ENCODE results near the gene C1QL2. TPM values are rescaled to one million over a fixed set of nuclear protein-coding genes. Genes with fewer than 3 reads are reported as not detected.

C1QL2 gene
- polyA plus RNA-seq, 2 of the 4 experiments (the other 2 are of a cell fraction): not detected

DNA sequence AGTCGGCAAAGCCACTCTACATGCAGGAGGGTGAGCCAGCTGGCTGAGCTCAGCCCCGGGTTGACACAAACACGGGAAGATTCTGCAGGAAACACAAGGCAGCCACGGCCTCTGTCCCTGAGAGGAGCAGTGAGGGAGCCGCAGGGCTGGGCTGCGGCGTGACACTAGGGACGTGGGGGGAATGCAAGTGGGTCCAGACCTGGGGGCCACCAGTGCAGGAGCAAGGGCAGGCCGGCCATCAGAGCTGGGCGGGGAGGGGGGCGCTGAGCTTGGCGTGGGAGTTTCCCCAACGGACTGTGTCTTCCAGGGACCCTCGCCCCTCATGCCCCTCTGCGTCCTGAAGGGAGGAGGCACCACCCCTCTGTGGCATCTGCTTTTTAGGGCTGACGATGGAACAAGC, 12.0 kb upstream of the C1QL2 start:
- Histone ChIP-seq H3K27ac (no peak overlapping the region), H3K4me3 (no peak overlapping the region), H3K4me2 (no peak overlapping the region), H3K4me1 (no peaks in the 10 kb centered on the region), H3K9me3 (no peaks in the 10 kb centered on the region)
- DNase-seq (ENCODE audit: low read depth in 1 of 2, low spot score in 1 of 2) (no peak), FAIRE-seq (no peak), ATAC-seq (no peak)
- POLR2A ChIA-PET: no interaction called here
- CTCF ChIA-PET: interaction anchor here (0.8 to 1.6 kb wide), 2 partner anchors 119 to 289 kb away, joined by 3 to 5 read pairs; no protein-coding TSS in a partner anchor
- TF ChIP-seq RCOR1 (IDR thresholded peaks at IDR 0.05; ENCODE audit: low read depth, low read length) (no peak), SMC3 (IDR thresholded peaks at IDR 0.05) (no peak), SREBF2 (IDR thresholded peaks at IDR 0.05) (no peak), KDM1A (IDR thresholded peaks at IDR 0.05; ENCODE audit: low read depth) (no peak), NPAS2 (CRISPR knock-in tag; IDR thresholded peaks at IDR 0.05; ENCODE audit: borderline replicate concordance) (no peak), ATOH8 (CRISPR knock-in tag; IDR thresholded peaks at IDR 0.05; ENCODE audit: low read depth) (no peak), CTCF (IDR thresholded peaks at IDR 0.05) (no peak), JUN (IDR thresholded peaks at IDR 0.05) (no peak), CEBPB (IDR thresholded peaks at IDR 0.05) (no peak), JUNB (IDR thresholded peaks at IDR 0.05) (no peak), MAZ (IDR thresholded peaks at IDR 0.05; ENCODE audit: borderline replicate concordance, low read depth, low read length) (no peak), TFCP2L1 (CRISPR knock-in tag; IDR thresholded peaks at IDR 0.05) (no peak), MAFK (IDR thresholded peaks at IDR 0.05; ENCODE audit: partially characterized antibody) (no peak), USF2 (IDR thresholded peaks at IDR 0.05) (no peak)
- TF ChIP-seq, protein P1, sequence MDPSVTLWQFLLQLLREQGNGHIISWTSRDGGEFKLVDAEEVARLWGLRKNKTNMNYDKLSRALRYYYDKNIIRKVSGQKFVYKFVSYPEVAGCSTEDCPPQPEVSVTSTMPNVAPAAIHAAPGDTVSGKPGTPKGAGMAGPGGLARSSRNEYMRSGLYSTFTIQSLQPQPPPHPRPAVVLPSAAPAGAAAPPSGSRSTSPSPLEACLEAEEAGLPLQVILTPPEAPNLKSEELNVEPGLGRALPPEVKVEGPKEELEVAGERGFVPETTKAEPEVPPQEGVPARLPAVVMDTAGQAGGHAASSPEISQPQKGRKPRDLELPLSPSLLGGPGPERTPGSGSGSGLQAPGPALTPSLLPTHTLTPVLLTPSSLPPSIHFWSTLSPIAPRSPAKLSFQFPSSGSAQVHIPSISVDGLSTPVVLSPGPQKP (IDR thresholded peaks at IDR 0.05; ENCODE audit: low read depth, low read length): no peak
- TF ChIP-seq, protein P2, sequence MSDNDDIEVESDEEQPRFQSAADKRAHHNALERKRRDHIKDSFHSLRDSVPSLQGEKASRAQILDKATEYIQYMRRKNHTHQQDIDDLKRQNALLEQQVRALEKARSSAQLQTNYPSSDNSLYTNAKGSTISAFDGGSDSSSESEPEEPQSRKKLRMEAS (IDR thresholded peaks at IDR 0.05): no peak
- 25% methylated on average over 14 of the region's 16 CpGs for WGBS (ENCODE audit: missing lambda C conversion rate)

- TF ChIP-seq EHF (CRISPR knock-in tag; IDR thresholded peaks at IDR 0.05): no peak
- no peak for TF ChIP-seq RCOR1 (IDR thresholded peaks at IDR 0.05; ENCODE audit: low read depth, low read length)
- TF ChIP-seq CBX2 (IDR thresholded peaks at IDR 0.05; ENCODE audit: borderline replicate concordance, low read depth): no peak
- no peak for TF ChIP-seq CBX8 (IDR thresholded peaks at IDR 0.05)
- no peak for TF ChIP-seq BHLHE40 (IDR thresholded peaks at IDR 0.05; ENCODE audit: low read depth, low read length)
- TF ChIP-seq NR3C1 (IDR thresholded peaks at IDR 0.05): no peak
- no peak for TF ChIP-seq RAD21 (conservative IDR thresholded peaks at IDR 0.05 in 1 of 2, IDR thresholded peaks at IDR 0.05 in 1 of 2)
- TF ChIP-seq FOXS1 (CRISPR knock-in tag; IDR thresholded peaks at IDR 0.05): no peak
- no peak for TF ChIP-seq RNF2 (IDR thresholded peaks at IDR 0.05; ENCODE audit: borderline replicate concordance, low read depth)
- no peak for TF ChIP-seq TP53 (CRISPR knock-in tag; IDR thresholded peaks at IDR 0.05)
- no peak for TF ChIP-seq ATOH8 (CRISPR knock-in tag; IDR thresholded peaks at IDR 0.05; ENCODE audit: low read depth)
- TF ChIP-seq ZFP36 (IDR thresholded peaks at IDR 0.05; ENCODE audit: borderline replicate concordance, partially characterized antibody): no peak
- TF ChIP-seq MYC (IDR thresholded peaks at IDR 0.05; ENCODE audit: borderline replicate concordance, low read length): no peak
- TF ChIP-seq HOXB13 (CRISPR knock-in tag; IDR thresholded peaks at IDR 0.05; ENCODE audit: low read depth): no peak
- no peak for TF ChIP-seq KDM1A (IDR thresholded peaks at IDR 0.05; ENCODE audit: low read depth)
- no peak for TF ChIP-seq SMC3 (IDR thresholded peaks at IDR 0.05)
- TF ChIP-seq CHD2 (IDR thresholded peaks at IDR 0.05; ENCODE audit: low read length, partially characterized antibody): no peak
- no peak for TF ChIP-seq ZNF302 (CRISPR knock-in tag; IDR thresholded peaks at IDR 0.05)
- ChIA-PET POLR2A (no interaction called here), CTCF (interaction anchor here (1.6 kb wide), 1 partner anchor 288 kb away, joined by 5 read pairs; no protein-coding TSS in a partner anchor)
- DNase-seq (ENCODE audit: low read depth in 1 of 2, low spot score in 1 of 2) (no peak), FAIRE-seq (no peak), ATAC-seq (no peak)
- Histone ChIP-seq H3K9me3 (no peaks in the 10 kb centered on the region), H3K27ac (no peak overlapping the region), H3K4me1 (no peaks in the 10 kb centered on the region), H3K4me2 (no peak overlapping the region), H3K4me3 (no peak overlapping the region)
- 47% methylated on average over 7 of the region's 10 CpGs for WGBS (ENCODE audit: missing lambda C conversion rate)
Measured at GRCh38 chr2:119169717-119170116, 11.2 kb upstream of the C1QL2 start.

Measured in A549 (cell line).